Breast epithelium (tissue), 4 donors: ENCODE results near the gene ARTN. TPM values are rescaled to one million over a fixed set of nuclear protein-coding genes. Genes with fewer than 3 reads are reported as not detected.

Experiments
- DNase-seq, 2 donors: peaks; one replicate each; pipeline ENCODE4 v3.0.0-alpha.2; 2019; ENCODE audit warnings: low spot score in 2 of 2
- H3K27ac ChIP-seq, 2 donors: fragments of 200-600 bp; sonication (generic) in 1 of 2; one replicate each; pipeline ENCODE4 v1.5.1; 2016 to 2019; ENCODE audit warnings: mild to moderate bottlenecking in 1 of 2
- H3K27me3 ChIP-seq, 2 donors: fragments of 200-600 bp; sonication (generic) in 1 of 2; one replicate each; pipeline versions ENCODE4 v1.5.1 to v1.6.0; 2017 to 2019; ENCODE audit warnings: control low read depth in 1 of 2, mild to moderate bottlenecking in 1 of 2
- H3K36me3 ChIP-seq: fragments of 200-600 bp; one replicate; pipeline ENCODE4 v1.5.1; 2019
- H3K4me1 ChIP-seq, 2 donors: fragments of 200-600 bp; sonication (generic); one replicate each; pipeline ENCODE4 v1.5.1; 2016 to 2019; ENCODE audit warnings: control low read depth in 1 of 2
- H3K4me3 ChIP-seq, 3 donors: fragments of 200-600 bp; sonication (generic); 1 replicate in 2 of 3; 2 replicates in 1 of 3; pipeline ENCODE4 v1.5.1; 2016 to 2019; ENCODE audit warnings: mild to moderate bottlenecking in 3 of 3, moderate library complexity in 2 of 3
- H3K9me3 ChIP-seq, 2 donors: fragments of 200-600 bp; sonication (generic) in 1 of 2; one replicate each; pipeline ENCODE4 v1.5.1; 2016 to 2019; ENCODE audit warnings: control low read depth in 1 of 2
- CTCF ChIP-seq, 3 donors: fragments of 450-650 bp; IDR thresholded peaks; one replicate each; pipeline ENCODE4 v1.5.1; 2016 to 2017; ENCODE audit warnings: antibody characterized with exemption in 3 of 3, mild to moderate bottlenecking in 3 of 3, moderate library complexity in 3 of 3
- POLR2A ChIP-seq: fragments of 450-650 bp; IDR thresholded peaks from one replicate; pipeline ENCODE4 v1.6.1; 2016; ENCODE audit warnings: antibody characterized with exemption, mild to moderate bottlenecking, moderate library complexity
- POLR2AphosphoS5 ChIP-seq, 3 donors: sonication (generic); formaldehyde crosslinking; IDR thresholded peaks; one replicate each; pipeline ENCODE4 v1.6.1; 2017; ENCODE audit warnings: antibody characterized with exemption in 3 of 3
- intact Hi-C: fragments of 100-400 bp; cut with DNase I; formaldehyde crosslinking; loops from one replicate; pipeline ENCODE4 v1.15.1; 2023; ENCODE audit warnings: low total_unique reads
- total RNA-seq, 3 donors: library from RNA; depleted of rRNA; stranded (reverse); fragments of >200 nt; gene quantifications; one replicate each; pipeline ENCODE4 v1.1.0, GENCODE V29; 2016

Gene ARTN
- total RNA-seq, 3 donors from 2014 or later = 1.8 to 2.3 TPM; not detected in 1

GRCh38 chr1:43963890-43964289 lies 30.3 kb downstream of the ARTN start:
- Histone ChIP-seq H3K27me3 (no peaks in the 10 kb centered on the region), H3K4me3 (no peak overlapping the region), H3K4me1 (no peaks in the 10 kb centered on the region), H3K9me3 (no peaks in the 10 kb centered on the region), H3K36me3 (no peaks in the 10 kb centered on the region), H3K27ac (no peak overlapping the region)
- no peak for DNase-seq
- intact Hi-C loops = no loop called here
- no peak for TF ChIP-seq POLR2AphosphoS5 (IDR thresholded peaks at IDR 0.05)
- no peak for TF ChIP-seq CTCF (IDR thresholded peaks at IDR 0.05)
- TF ChIP-seq POLR2A = no peak

GRCh38 chr1:43965316-43965715 lies 31.7 kb downstream of the ARTN start:
- Histone ChIP-seq H3K9me3 (no peaks in the 10 kb centered on the region), H3K27me3 (no peaks in the 10 kb centered on the region), H3K4me1 (peaks cover 0 to 1% of the 10 kb centered on the region in 2 donors), H3K27ac (no peak overlapping the region), H3K4me3 (no peak overlapping the region), H3K36me3 (no peaks in the 10 kb centered on the region)
- no peak for DNase-seq
- intact Hi-C loops = no loop called here
- TF ChIP-seq POLR2A (no peak), CTCF (IDR thresholded peaks at IDR 0.05) (no peak), POLR2AphosphoS5 (IDR thresholded peaks at IDR 0.05) (no peak)

- no peaks in the 10 kb centered on the region for H3K36me3 ChIP-seq
- no peaks in the 10 kb centered on the region for H3K27me3 ChIP-seq
- no peak for TF ChIP-seq CTCF (IDR thresholded peaks at IDR 0.05)
- TF ChIP-seq POLR2A = no peak
- TF ChIP-seq POLR2AphosphoS5 (IDR thresholded peaks at IDR 0.05) = no peak
- intact Hi-C loops = no loop called here
- H3K27ac ChIP-seq = no peak overlapping the region
- H3K4me3 ChIP-seq = no peak overlapping the region
- H3K9me3 ChIP-seq = no peaks in the 10 kb centered on the region
- DNase-seq = no peak
- H3K4me1 ChIP-seq = peaks cover 0 to 8% of the 10 kb centered on the region in 2 donors
Observed at GRCh38 chr1:43968348-43968948, 34.8 kb downstream of the ARTN start.

GRCh38 chr1:43969416-43969745 lies 35.8 kb downstream of the ARTN start:
- no peak for DNase-seq
- intact Hi-C loops = no loop called here
- H3K4me3 ChIP-seq = peak overlapping the region in 2 of 3 donors; percentile 71 to 81
- TF ChIP-seq POLR2A (no peak), CTCF (IDR thresholded peaks at IDR 0.05) (peak in 1 of 3 donors; percentile 40)
- no peak overlapping the region for H3K27ac ChIP-seq
- H3K36me3 ChIP-seq = no peaks in the 10 kb centered on the region
- no peaks in the 10 kb centered on the region for H3K27me3 ChIP-seq
- H3K9me3 ChIP-seq = no peaks in the 10 kb centered on the region
- H3K4me1 ChIP-seq = peaks cover 0 to 8% of the 10 kb centered on the region in 2 donors

- Histone ChIP-seq H3K27me3 (no peaks in the 10 kb centered on the region), H3K4me3 (peak within 1 kb of the TSS; percentile 71 to 81 (median 77)), H3K9me3 (no peaks in the 10 kb centered on the region), H3K27ac (no peak within 1 kb of the TSS), H3K4me1 (peaks cover 0 to 8% of the 10 kb centered on the region in 2 donors), H3K36me3 (no peaks in the 10 kb centered on the region)
- TF ChIP-seq CTCF (IDR thresholded peaks at IDR 0.05) = peak in 1 of 3 donors; percentile 37
- TF ChIP-seq POLR2A = no peak
- TF ChIP-seq POLR2AphosphoS5 (IDR thresholded peaks at IDR 0.05) = peak; percentile 12 to 31 (median 16)
- peak; percentile 97 to 98 for DNase-seq
- intact Hi-C loops = loop anchor here (10.0 kb wide), 1 partner anchor 435 kb away; the partner anchor contains the start of gene PTPRF
Observed at GRCh38 chr1:43969746-43970466, 36.3 kb downstream of the ARTN start, which contains the start of gene DPH2. Gene DPH2 (plus strand): TSS chr1:43970010. CDS start chr1:43970176, 166 bp downstream.
